H9 (cell line): ENCODE results near the gene HLA-DQA1. TPM values are rescaled to one million over a fixed set of nuclear protein-coding genes. Genes with fewer than 3 reads are reported as not detected.
A peak's percentile ranks its signal among the peaks of the same experiment; 100 is the strongest.

ENCODE experiments used
- DNase-seq: peaks from one replicate; pipeline ENCODE4 v3.0.0-alpha.2; 2017
- H2AFZ ChIP-seq: one replicate; pipeline ENCODE4 v1.6.1; 2013; ENCODE audit warnings: mild to moderate bottlenecking, low read length, control low read depth, moderate library complexity
- H2AK5ac ChIP-seq: 2 replicates; pipeline ENCODE4 v1.6.1; 2013; ENCODE audit warnings: low read length, control low read depth, mixed read lengths; ENCODE audit not compliant: insufficient read length
- H2BK120ac ChIP-seq: one replicate; pipeline ENCODE4 v1.6.1; 2013; ENCODE audit warnings: low read depth, mild to moderate bottlenecking, low read length, control low read depth, inconsistent platforms; ENCODE audit not compliant: poor library complexity, severe bottlenecking
- H2BK12ac ChIP-seq: 2 replicates; pipeline ENCODE4 v1.6.1; 2013; ENCODE audit warnings: low read length, control low read depth, mixed read lengths, low read depth; ENCODE audit not compliant: insufficient read length
- H2BK15ac ChIP-seq: 2 replicates; pipeline ENCODE4 v1.6.1; 2013; ENCODE audit warnings: low read depth, low read length, control low read depth
- H2BK20ac ChIP-seq: one replicate; pipeline ENCODE4 v1.6.1; 2013; ENCODE audit warnings: low read depth, mild to moderate bottlenecking, low read length, control low read depth, inconsistent platforms; ENCODE audit not compliant: poor library complexity, severe bottlenecking
- H2BK5ac ChIP-seq: 2 replicates; pipeline ENCODE4 v1.6.1; 2013; ENCODE audit warnings: low read length, control low read depth, mixed read lengths; ENCODE audit not compliant: insufficient read length
- H3K14ac ChIP-seq: 2 replicates; pipeline ENCODE4 v1.6.1; 2013; ENCODE audit warnings: low read length, control low read depth; ENCODE audit not compliant: insufficient read depth
- H3K18ac ChIP-seq: 2 replicates; pipeline ENCODE4 v1.6.1; 2013; ENCODE audit warnings: low read depth, mild to moderate bottlenecking, mixed read lengths, low read length, control low read depth; ENCODE audit not compliant: insufficient read length
- H3K23ac ChIP-seq: 2 replicates; pipeline ENCODE4 v1.6.1; 2013; ENCODE audit warnings: low read length, control low read depth, mixed read lengths, low read depth; ENCODE audit not compliant: insufficient read length
- H3K23me2 ChIP-seq: 2 replicates; pipeline ENCODE4 v1.6.1; 2013; ENCODE audit warnings: low read depth, mild to moderate bottlenecking, mixed read lengths, low read length, control low read depth; ENCODE audit not compliant: insufficient read length, poor library complexity, severe bottlenecking
- H3K27ac ChIP-seq: 2 replicates; pipeline ENCODE4 v1.5.1; 2013; ENCODE audit warnings: low read length, control low read depth, mixed read lengths, low read depth; ENCODE audit not compliant: insufficient read length
- H3K27me3 ChIP-seq: 2 replicates; pipeline ENCODE4 v1.6.1; 2013; ENCODE audit warnings: low read length, control low read depth, inconsistent platforms; ENCODE audit not compliant: insufficient read depth
- H3K4ac ChIP-seq: 2 replicates; pipeline ENCODE4 v1.6.1; 2013; ENCODE audit warnings: low read depth, mild to moderate bottlenecking, control low read depth, inconsistent platforms, low read length, moderate library complexity
- H3K4me1 ChIP-seq: 2 replicates; pipeline ENCODE4 v1.6.1; 2013; ENCODE audit warnings: low read length, control low read depth, inconsistent platforms; ENCODE audit not compliant: insufficient read depth
- H3K4me2 ChIP-seq: 2 replicates; pipeline ENCODE4 v1.6.1; 2013; ENCODE audit warnings: low read length, control low read depth, mixed read lengths; ENCODE audit not compliant: insufficient read length, insufficient read depth
- H3K56ac ChIP-seq: 2 replicates; pipeline ENCODE4 v1.6.1; 2013; ENCODE audit warnings: low read depth, mild to moderate bottlenecking, mixed read lengths, low read length, control low read depth; ENCODE audit not compliant: insufficient read length
- H3K79me1 ChIP-seq: 2 replicates; pipeline ENCODE4 v1.6.1; 2013; ENCODE audit warnings: low read depth, mild to moderate bottlenecking, moderate library complexity, low read length, control low read depth, inconsistent platforms; ENCODE audit not compliant: insufficient read depth, poor library complexity, severe bottlenecking
- H3K79me2 ChIP-seq: 2 replicates; pipeline ENCODE4 v1.6.1; 2013; ENCODE audit warnings: low read length, control low read depth, inconsistent platforms; ENCODE audit not compliant: insufficient read depth
- H3K9ac ChIP-seq: 2 replicates; pipeline ENCODE4 v1.6.1; 2013; ENCODE audit warnings: low read length, control low read depth, mixed read lengths; ENCODE audit not compliant: insufficient read length; ENCODE audit errors: extremely low read depth
- H3K9me3 ChIP-seq: one replicate; pipeline ENCODE4 v1.6.1; 2013; ENCODE audit warnings: low read depth, low read length, inconsistent platforms; ENCODE audit not compliant: control insufficient read depth
- H3T11ph ChIP-seq: one replicate; pipeline ENCODE4 v1.6.1; 2013; ENCODE audit warnings: mild to moderate bottlenecking, low read length, control low read depth, inconsistent platforms
- H4K20me1 ChIP-seq: one replicate; pipeline ENCODE4 v1.6.1; 2013; ENCODE audit not compliant: control insufficient read depth, insufficient read length, insufficient read depth
- H4K5ac ChIP-seq: 2 replicates; pipeline ENCODE4 v1.6.1; 2013; ENCODE audit warnings: low read depth, mild to moderate bottlenecking, mixed read lengths, low read length, control low read depth; ENCODE audit not compliant: insufficient read length
- H4K8ac ChIP-seq: replicated peaks from 2 replicates; pipeline ENCODE4 v1.6.1; 2013; ENCODE audit warnings: low read length, control low read depth, mixed read lengths, low read depth; ENCODE audit not compliant: insufficient read length
- H4K91ac ChIP-seq: 2 replicates; pipeline ENCODE4 v1.6.1; 2013; ENCODE audit warnings: low read depth, mild to moderate bottlenecking, moderate library complexity, mixed read lengths, low read length, control low read depth; ENCODE audit not compliant: insufficient read length
- H3K27ac Mint-ChIP-seq, 3 experiments: 2 replicates in 2 of 3; 3 replicates in 1 of 3; pipeline ENCODE4 v1.8.0; 2020 to 2021; ENCODE audit warnings: mixed read lengths in 3 of 3, mild to moderate bottlenecking in 1 of 3, moderate library complexity in 1 of 3
- H3K27me3 Mint-ChIP-seq: 2 replicates; pipeline ENCODE4 v1.8.0; 2021; ENCODE audit warnings: low read depth, mild to moderate bottlenecking, moderate library complexity, mixed read lengths
- H3K36me3 Mint-ChIP-seq, 3 experiments: 2 replicates in 2 of 3; 3 replicates in 1 of 3; pipeline ENCODE4 v1.8.0; 2020 to 2021; ENCODE audit warnings: low read depth in 3 of 3, mixed read lengths in 3 of 3; ENCODE audit not compliant: insufficient read depth in 1 of 3
- H3K4me1 Mint-ChIP-seq, 2 experiments: 2 replicates each; pipeline ENCODE4 v1.8.0; 2020; ENCODE audit warnings: mixed read lengths in 2 of 2
- H3K4me3 Mint-ChIP-seq, 2 experiments: 2 replicates in 1 of 2; 3 replicates in 1 of 2; pipeline ENCODE4 v1.8.0; 2020 to 2021; ENCODE audit warnings: mild to moderate bottlenecking in 2 of 2, mixed read lengths in 2 of 2, moderate library complexity in 1 of 2
- H3K9me3 Mint-ChIP-seq, 2 experiments: 2 replicates in 1 of 2; 3 replicates in 1 of 2; pipeline ENCODE4 v1.8.0; 2020; ENCODE audit warnings: mild to moderate bottlenecking in 2 of 2, mixed read lengths in 2 of 2, moderate library complexity in 1 of 2
- CTCF ChIP-seq: fragments of 200-600 bp; sonication (generic); conservative IDR thresholded peaks from 3 replicates; pipeline ENCODE4 v1.8.0; 2021; ENCODE audit warnings: antibody characterized with exemption, mild to moderate bottlenecking
- WGBS: extraction: QIAGEN DNeasy Blood & Tissue Kit; methylation state at CpG from one replicate; pipeline ENCODE4 v1.1.7; 2013; ENCODE audit warnings: missing lambda C conversion rate, low lambda C conversion rate, mixed read lengths; ENCODE audit not compliant: insufficient read length; ENCODE audit errors: extremely low coverage; 5-methylcytosine and 5-hydroxymethylcytosine counted together
- total RNA-seq: library from RNA; stranded (reverse); gene quantifications from 2 replicates; pipeline ENCODE4 v1.2.1, GENCODE V29; 2021

The HLA-DQA1 gene
- total RNA-seq, 1 experiment from 2014 or later = 1.7 TPM

- no peak overlapping the region for H4K8ac ChIP-seq
- H3K4ac ChIP-seq = no peak overlapping the region
- H3K79me1 ChIP-seq = no peaks in the 10 kb centered on the region
- H3K18ac ChIP-seq = peak overlapping the region; percentile 42
- no peak overlapping the region for H2BK5ac ChIP-seq
- Mint-ChIP-seq H3K27ac (peak overlapping the region in 1 of 3 experiments; percentile 19; a peak in 1 of 7 replicates), H3K4me3 (no peak overlapping the region), H3K36me3 (no peaks in the 10 kb centered on the region), H3K9me3 (no peaks in the 10 kb centered on the region), H3K4me1 (peaks cover 6 to 13% of the 10 kb centered on the region in 2 experiments), H3K27me3 (no peaks in the 10 kb centered on the region)
- no peak overlapping the region for H2AFZ ChIP-seq
- no peak overlapping the region for H3K9ac ChIP-seq
- H3K14ac ChIP-seq = no peak overlapping the region
- H4K91ac ChIP-seq = no peak overlapping the region
- no peak overlapping the region for H2BK120ac ChIP-seq
- H3K79me2 ChIP-seq = no peaks in the 10 kb centered on the region
- H3K27ac ChIP-seq = no peak overlapping the region
- H3K56ac ChIP-seq = no peak overlapping the region
- no peaks in the 10 kb centered on the region for H3K27me3 ChIP-seq
- H3K4me1 ChIP-seq = peaks cover 2% of the 10 kb centered on the region; the same call in 1 of the 2 replicates
- no peak overlapping the region for H2BK15ac ChIP-seq
- no peak for TF ChIP-seq CTCF
- no peak for DNase-seq
- no peaks in the 10 kb centered on the region for H3K23me2 ChIP-seq
- WGBS = no CpG with 5 or more reads among the region's 3 CpGs
- peak overlapping the region; percentile 48 for H3T11ph ChIP-seq
- no peak overlapping the region for H3K4me2 ChIP-seq
- no peak overlapping the region for H3K23ac ChIP-seq
- H2BK20ac ChIP-seq = peak overlapping the region; percentile 34
- H4K5ac ChIP-seq = no peak overlapping the region
- no peaks in the 10 kb centered on the region for H3K9me3 ChIP-seq
- H2BK12ac ChIP-seq = peak overlapping the region; percentile 10
- no peaks in the 10 kb centered on the region for H4K20me1 ChIP-seq
- H2AK5ac ChIP-seq = no peak overlapping the region
These were observed 26.4 kb upstream of the HLA-DQA1 start for GRCh38 chr6:32610682-32611296.
